ENCODE results near the gene PIK3R5.

Gene PIK3R5

GRCh38 chr17:8898126-8898525, 67.4 kb downstream of the PIK3R5 start:
- DNase-seq (ENCODE audit: low read depth in 1 of 2, low spot score in 1 of 2), result no peak

DNA sequence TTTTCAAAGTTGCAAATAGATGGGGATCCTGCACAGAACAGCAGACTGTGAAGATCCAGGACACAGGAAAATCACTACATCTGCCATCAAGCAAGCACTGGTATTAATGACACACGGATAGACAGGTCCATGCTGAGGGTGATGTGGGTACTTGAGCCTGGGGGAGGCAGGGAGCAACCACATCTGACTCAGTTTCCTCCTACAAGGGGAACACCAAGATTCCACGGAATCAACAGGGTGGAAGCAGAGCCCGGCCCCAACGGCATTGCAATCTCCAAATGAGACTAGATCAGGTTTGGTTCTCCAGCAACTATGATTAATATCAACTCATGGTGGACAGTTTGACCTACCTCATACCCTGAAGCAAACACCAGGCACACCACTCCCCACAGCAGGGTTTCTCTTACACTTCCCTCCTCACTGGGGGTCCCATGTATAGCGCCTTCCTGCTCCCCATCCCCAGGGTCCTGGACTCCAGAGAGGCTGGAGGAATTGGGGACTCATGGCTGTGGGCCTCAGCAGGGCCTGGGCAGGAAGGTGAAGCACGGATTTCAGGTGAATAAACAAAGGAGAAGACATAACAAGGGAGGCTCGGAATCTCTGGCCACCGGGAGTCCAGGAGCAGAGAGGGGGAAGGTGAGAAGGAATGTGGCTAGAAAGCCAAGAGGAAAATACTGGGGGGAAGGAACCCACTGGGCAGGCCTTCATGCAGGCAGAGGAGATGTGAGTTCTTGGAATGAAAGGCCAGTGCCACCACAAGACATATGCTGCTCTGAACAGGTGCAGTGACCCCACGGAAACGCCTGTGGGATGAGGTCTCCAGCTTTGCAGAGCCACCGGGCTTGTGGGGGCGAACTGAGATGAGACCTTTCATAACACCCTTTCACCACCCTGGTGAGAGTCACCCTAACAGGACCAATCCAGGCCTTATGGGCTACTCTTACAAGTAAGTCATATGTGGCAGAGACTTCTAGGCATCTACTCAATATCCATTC, 68.6 kb downstream of the PIK3R5 start:
- no peak for DNase-seq (ENCODE audit: low read depth in 1 of 2, low spot score in 1 of 2)

- no peak for DNase-seq (ENCODE audit: low read depth in 1 of 2, low spot score in 1 of 2)
Measured at GRCh38 chr17:8896087-8896486, 69.4 kb downstream of the PIK3R5 start.

DNA sequence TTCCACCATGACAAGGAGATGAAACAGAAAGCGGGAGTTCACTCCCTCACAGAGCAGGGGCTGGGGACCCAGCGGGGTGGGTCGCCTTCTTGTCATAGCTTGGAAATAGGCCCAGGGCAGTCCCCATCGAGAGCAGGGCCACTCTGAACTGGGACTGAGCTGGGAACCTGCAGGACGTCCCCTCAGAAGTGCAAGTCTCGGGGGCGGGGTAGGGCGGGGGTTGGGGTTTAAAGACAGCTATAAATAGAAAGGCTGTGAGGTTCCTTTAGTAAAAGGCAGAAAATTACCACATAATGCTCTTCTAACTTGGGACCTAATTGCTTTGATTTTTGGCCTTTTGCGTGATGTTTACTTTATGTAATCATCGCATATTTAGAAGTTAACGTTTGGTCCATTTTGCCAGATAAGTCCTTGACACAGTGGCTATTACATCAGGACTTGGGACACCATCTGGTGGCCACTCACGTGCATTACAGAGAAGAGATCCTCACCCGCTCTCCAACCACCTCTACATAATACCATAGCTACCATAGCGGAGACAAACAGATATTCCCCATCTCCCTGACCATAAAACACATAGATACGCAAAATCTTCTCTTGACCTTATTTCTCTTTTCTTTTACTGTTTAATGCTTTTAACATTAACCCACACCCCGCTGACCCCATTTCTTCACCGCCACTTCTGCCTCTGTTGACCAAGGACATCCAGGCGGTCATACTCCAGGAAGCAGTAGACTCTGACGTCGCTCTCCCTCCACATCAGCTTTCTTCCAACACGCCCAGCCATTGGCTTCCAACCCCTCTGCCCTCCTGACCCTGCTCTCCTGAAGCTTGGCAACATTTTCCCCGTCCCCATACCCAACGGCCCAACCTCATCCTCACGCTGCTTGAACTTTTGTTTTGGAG, 70.6 kb downstream of the PIK3R5 start:
- DNase-seq (ENCODE audit: low read depth in 1 of 2, low spot score in 1 of 2), result peak in 1 of 2 donors; percentile 24

DNA sequence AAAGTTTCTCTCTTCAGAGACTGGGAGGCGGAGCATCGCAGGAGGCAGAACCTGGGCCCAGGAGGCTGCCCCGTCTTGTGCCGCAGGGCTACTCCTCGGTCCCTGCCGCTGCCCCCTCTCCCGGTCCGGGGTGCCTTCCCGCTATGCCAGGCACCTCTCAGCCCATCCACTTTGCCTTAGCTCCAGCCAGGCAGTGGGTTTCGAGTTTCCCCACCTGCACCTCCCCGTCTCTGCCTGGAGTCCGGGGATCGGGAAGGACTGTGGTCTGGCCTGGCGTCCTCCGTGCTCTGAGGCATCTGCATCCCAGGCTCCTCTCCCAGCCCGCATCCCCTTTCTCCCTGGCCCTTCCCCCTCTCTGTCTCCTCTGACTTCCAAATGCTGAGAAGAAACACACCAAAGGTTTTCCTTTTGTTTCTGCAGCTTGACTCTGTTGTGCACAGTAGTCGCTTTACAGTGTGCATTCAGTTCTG, 71.3 kb downstream of the PIK3R5 start:
- DNase-seq (ENCODE audit: low read depth in 1 of 2, low spot score in 1 of 2), result no peak

DNA sequence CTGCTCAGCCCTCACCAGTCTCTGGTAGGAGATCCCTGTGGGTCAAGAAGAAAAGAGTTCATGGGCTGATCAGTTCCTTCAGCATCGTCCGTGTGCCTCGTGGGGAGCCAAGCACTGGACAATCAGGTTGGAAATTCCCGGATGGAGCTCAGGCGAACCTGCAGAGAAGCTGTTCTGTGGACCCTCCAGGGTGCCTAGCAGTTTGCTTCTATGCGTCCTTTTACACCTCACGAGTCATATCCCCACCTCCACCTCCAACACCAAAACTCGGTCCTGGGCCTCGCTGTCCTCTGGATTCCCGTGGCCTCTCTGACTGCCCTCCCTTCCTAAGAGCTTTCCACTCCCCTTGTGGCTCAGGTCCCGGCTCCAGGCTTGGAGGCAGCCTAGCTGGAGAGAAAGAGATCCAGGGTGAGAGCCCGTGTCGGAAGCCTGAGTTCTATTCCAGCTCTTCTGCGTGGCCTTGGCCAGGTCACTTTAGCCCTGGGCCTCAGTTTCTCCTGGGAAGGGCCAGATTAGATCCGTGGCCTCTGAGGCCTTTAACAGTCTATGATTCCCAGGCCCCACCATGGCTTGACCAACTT, 71.8 kb downstream of the PIK3R5 start:
- DNase-seq (ENCODE audit: low read depth in 1 of 2, low spot score in 1 of 2), result no peak

DNA sequence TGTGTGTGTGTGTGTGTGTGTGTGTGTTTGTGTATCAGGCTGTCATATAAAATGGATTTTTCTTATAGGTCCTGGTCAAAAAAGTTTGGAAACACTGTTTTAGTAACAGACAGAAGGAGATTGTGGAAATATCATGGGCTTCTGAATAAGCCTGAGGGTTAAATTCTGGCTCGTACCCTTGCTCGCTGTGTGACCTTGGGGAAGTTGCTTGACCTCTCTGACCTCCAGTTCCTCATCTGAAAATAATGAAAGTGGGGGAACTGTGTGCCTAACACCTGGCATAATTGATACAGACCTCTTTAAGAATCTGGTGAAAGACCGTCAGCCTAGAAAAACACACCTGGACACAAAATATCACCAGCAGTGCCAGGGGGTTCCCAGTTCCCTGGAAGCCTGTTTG, 72.4 kb downstream of the PIK3R5 start:
- DNase-seq (ENCODE audit: low read depth in 1 of 2, low spot score in 1 of 2), result no peak

DNA sequence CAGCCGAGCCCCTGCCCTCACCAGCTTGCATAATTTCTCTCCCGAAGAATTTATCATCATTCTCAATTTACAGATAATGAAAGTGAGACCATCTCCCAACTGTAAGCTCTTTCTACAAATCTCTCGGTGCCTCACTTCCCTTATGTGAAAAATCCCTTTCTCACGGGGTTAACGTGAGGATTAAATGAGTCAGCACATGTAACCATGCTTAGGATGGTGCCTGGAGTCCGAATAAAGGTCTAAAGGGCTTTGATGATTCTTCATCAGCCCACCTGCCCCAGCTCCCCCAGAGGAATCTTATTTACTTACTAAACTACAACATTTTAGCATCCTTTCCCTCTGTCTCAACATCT, 73.2 kb downstream of the PIK3R5 start:
- DNase-seq (ENCODE audit: low read depth in 1 of 2, low spot score in 1 of 2), result no peak

- no peak for DNase-seq (ENCODE audit: low read depth in 1 of 2, low spot score in 1 of 2)
Measured at GRCh38 chr17:8890671-8891070, 74.8 kb downstream of the PIK3R5 start.

GRCh38 chr17:8889458-8890210, 75.9 kb downstream of the PIK3R5 start:
- DNase-seq (ENCODE audit: low read depth in 1 of 2, low spot score in 1 of 2), result no peak

GRCh38 chr17:8888704-8889302, 76.7 kb downstream of the PIK3R5 start:
- no peak for DNase-seq (ENCODE audit: low read depth in 1 of 2, low spot score in 1 of 2)

DNA sequence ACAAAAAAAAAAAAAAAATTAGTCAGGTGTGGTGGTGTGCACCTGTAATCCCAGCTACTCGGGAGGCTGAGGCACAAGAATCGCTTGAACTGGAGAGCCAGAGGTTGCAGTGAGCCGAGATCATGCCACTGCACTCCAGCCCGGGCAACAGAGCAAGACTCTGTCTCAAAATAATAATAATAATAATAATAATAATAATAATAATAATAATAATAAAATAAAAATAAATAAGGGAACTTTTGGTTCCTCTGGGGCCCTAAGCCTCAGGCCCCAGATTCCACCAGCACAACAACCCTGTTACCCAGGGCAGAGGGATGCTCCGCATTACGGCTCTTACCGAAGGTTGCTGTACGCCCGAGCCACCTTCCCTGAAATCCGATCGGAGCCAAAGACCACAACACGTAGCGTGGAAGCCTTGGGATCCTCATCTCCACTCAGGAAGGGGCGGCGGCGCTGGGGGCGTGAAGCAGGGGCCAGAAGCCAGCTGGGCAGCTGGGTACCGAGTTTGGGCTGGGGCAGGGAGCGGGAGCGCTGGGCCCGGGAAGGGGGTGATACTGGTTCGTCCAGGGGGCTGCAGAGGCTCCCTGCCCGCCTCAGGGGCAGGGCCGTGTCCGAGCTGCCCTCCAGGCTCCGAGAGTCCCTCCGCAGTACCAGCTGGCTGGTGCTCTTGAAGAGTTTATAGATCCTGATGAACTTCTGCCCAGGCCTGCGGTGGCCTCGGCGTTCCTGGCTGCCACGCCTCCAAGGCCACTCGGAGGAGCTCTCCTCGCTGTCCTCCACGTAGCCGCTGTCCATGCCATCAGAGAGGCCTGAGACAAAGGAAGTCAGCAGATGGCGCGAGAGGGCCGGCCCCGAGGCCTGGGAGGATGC, 77.4 kb downstream of the PIK3R5 start:
- no peak for DNase-seq (ENCODE audit: low read depth in 1 of 2, low spot score in 1 of 2)

DNA sequence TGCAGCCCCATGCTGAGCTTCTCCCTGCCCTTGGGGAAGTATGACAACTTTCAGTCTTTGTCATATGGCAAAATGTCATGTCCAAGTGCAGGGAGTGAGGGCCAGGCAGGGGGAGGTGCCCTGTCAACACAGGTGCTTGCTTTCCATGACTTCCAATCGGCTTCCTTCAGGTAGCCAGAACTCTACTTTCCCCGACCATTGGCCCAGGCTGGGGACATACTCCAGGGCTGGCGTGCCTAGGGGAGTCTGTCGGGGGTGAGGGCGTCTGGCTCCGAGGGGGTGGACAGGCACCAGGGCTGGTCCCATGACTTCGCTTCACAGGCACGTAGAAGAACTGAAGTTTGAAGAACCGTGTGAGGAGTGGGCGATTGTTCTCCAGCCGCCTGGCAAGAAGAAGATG, 78.2 kb downstream of the PIK3R5 start:
- no peak for DNase-seq (ENCODE audit: low read depth in 1 of 2, low spot score in 1 of 2)

DNA sequence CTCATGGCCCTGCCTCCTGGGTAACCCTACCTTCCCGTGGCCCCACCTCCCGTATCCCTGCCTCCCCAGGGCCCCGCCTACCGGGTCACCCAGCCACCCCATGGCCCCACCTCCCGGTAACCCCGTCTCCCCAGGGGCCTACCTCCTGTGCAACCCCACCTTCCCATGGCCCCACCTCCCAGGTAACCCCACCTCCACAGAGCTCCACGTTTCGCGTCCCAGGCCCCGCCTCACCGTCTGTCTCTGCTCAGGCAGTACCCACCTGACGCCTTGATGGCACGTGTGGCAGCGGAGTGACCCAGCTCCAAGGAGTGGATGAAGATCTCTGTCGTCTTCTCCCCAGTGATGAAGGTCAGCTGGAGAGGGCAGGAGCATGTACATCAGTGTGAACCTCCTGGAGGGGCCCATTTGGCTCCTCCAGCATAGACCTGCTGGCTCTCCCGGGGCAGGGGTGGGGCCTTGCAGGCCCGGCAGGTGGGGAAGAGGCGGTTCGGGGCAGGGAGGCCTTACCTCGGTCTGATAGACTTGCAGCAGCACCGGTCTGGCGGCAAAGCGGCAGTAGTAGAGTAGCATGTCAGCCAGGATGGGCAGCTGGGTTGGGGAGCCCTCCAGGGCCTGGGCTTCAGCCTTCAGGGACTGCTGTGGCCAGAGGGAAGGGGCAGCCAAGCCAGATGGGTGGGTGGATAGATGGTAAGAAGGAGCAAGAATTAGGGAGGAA, 79.4 kb downstream of the PIK3R5 start:
- no peak for DNase-seq (ENCODE audit: low read depth in 1 of 2, low spot score in 1 of 2)

DNA sequence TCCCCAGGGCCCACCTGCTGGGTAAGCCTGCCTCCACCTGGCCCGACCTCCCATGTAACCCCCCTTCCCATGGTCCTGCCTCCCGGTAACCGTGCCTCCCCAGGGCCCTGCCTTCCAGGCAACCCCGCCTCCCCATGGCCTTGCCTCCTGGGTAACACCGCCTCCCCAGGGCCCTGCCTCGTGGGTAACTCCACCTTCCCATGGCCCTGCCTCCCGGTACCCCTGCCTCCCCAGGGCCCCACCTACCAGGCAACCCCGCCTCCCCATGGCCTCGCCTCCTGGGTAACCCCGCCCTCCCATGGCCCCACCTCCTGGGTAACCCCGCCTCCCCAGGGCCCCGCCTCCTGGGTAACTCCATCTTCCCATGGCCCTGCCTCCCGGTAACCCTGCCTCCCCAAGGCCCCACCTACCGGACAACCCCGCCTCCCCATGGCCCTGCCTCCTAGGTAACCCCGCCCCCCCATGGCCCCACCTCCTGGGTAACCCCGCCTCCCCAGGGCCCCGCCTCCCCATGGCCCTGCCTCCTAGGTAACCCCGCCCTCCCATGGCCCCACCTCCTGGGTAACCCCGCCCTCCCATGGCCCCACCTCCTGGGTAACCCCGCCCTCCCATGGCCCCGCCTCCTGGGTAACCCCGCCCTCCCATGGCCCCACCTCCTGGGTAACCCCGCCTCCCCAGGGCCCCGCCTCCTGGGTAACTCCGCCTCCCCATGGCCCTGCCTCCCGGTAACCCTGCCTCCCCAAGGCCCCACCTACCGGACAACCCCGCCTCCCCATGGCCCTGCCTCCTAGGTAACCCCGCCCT, 80.1 kb downstream of the PIK3R5 start:
- peak in 1 of 2 donors; percentile 54 for DNase-seq (ENCODE audit: low read depth in 1 of 2, low spot score in 1 of 2)

DNA sequence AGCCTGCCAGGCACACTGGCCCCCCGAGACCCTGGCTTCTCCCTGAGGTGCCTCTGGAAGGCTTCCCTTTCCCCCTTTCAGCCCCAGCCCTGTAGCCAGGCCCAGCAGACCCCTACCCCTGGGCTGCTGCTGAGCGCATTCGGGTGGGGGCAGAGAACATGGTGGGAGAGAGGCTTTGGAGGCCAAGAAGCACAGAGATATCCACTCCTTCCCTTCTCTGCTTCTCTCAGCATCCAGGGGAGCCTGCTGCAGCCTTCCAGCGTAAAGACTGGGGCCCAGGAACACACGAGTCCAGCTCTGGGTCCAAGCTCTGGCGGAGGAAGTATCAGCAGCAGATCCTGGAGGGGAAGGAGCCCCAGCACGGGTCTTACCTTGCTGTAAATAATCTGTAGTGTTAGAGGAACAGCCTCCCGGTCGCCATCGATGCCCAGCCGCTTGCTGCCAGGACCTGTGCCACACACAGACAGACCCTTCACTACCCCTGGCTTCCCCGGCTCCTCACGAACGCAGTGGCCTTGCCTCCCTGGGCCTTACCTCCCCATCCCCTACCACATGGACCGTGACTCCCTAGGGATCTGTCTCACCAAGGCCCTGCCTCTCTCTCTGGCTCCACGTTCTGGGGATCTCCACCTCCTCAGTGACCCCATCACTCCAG, 81.0 kb downstream of the PIK3R5 start:
- no peak for DNase-seq (ENCODE audit: low read depth in 1 of 2, low spot score in 1 of 2)

GRCh38 chr17:8883353-8883752, 82.2 kb downstream of the PIK3R5 start:
- DNase-seq (ENCODE audit: low read depth in 1 of 2, low spot score in 1 of 2), result no peak

Measured in activated T-helper 1 cell treated with anti-CD3 and anti-CD28 coated beads, Interleukin-2, amount 50 U/mL, for 16 hours (primary cell).